HepG2 (cell line): ENCODE measurements around the gene CKLF. TPM values are rescaled to one million over a fixed set of nuclear protein-coding genes. Genes with fewer than 3 reads are reported as not detected.

Experiments used
- ATAC-seq: fragments of 200-7000 bp; cut with Tn5 transposase; 3 replicates; pipeline ENCODE4 v1.9.1; 2020; ENCODE audit warnings: mild to moderate bottlenecking, moderate library complexity
- BruUV-seq: library from RNA; stranded (reverse); fragments of 400-500 nt; replicated peaks from 2 replicates; lab custom pipeline; 2021; lab: Mats Ljungman, UMichigan
- CTCF ChIA-PET: fragments of 300-600 bp; formaldehyde crosslinking; extraction: SDS; loops from one replicate; lab custom pipeline; 2021; ENCODE audit warnings: low total read pairs, inconsistent platforms, low intra/inter-chr PET ratio; lab: Yijun Ruan, JAX
- POLR2A ChIA-PET: fragments of 350-600 bp; sonication (Branson Sonifier 250); formaldehyde crosslinking; loops from one replicate; lab custom pipeline; 2020; ENCODE audit warnings: antibody characterized with exemption, inconsistent platforms; lab: Yijun Ruan, JAX
- DNase-seq: peaks from one replicate; pipeline ENCODE4 v3.0.0-alpha.2; 2015; ENCODE audit warnings: low spot score
- FAIRE-seq: peaks from 3 replicates; lab custom pipeline; 2011; peaks lifted over from hg19 to GRCh38; lab: Jason Lieb, UNC
- H2AFZ ChIP-seq: one replicate; pipeline ENCODE4 v1.6.1; 2011; ENCODE audit warnings: low read length, inconsistent platforms
- H3K27ac ChIP-seq: fragments of 300-600 bp; 3 replicates; pipeline ENCODE4 v1.8.0; 2011; ENCODE audit warnings: mixed run types, mild to moderate bottlenecking, mixed read lengths, low read length, inconsistent platforms; ENCODE audit not compliant: insufficient read depth; ENCODE audit errors: extremely low read length
- H3K27me3 ChIP-seq, 2 experiments: fragments of 200-600 bp in 1 of 2; 2 replicates in 1 of 2; 3 replicates in 1 of 2; pipeline versions ENCODE4 v1.6.0 to v1.8.0; 2011; ENCODE audit warnings: low read length in 2 of 2, mild to moderate bottlenecking in 2 of 2, moderate library complexity in 2 of 2, inconsistent platforms in 1 of 2; ENCODE audit not compliant: insufficient read depth in 2 of 2, control insufficient read depth in 1 of 2
- H3K36me3 ChIP-seq, 2 experiments: fragments of 200-600 bp in 1 of 2; replicated peaks in 1 of 2; 2 replicates in 1 of 2; 3 replicates in 1 of 2; pipeline versions ENCODE4 v1.5.1 to v1.8.0; 2011; ENCODE audit warnings: low read length in 2 of 2, inconsistent platforms in 1 of 2; ENCODE audit not compliant: insufficient read depth in 2 of 2, control insufficient read depth in 1 of 2
- H3K4me1 ChIP-seq: 2 replicates; pipeline ENCODE4 v1.5.1; 2012; ENCODE audit warnings: low read length, inconsistent platforms; ENCODE audit not compliant: insufficient read depth
- H3K4me2 ChIP-seq: 2 replicates; pipeline ENCODE4 v1.6.0; 2011; ENCODE audit warnings: low read depth, low read length, inconsistent platforms
- H3K4me3 ChIP-seq, 3 experiments: fragments of 200-600 bp in 1 of 3; sonication (generic), shearing (Covaris generic) in 1 of 3; replicated peaks in 1 of 3; 2 replicates each; pipeline ENCODE4 v1.5.1; 2011 to 2016; ENCODE audit warnings: low read length in 3 of 3, inconsistent platforms in 2 of 3, low read depth in 2 of 3, mild to moderate bottlenecking in 2 of 3, control low read depth in 1 of 3, mixed read lengths in 1 of 3; ENCODE audit not compliant: insufficient read depth in 1 of 3
- H3K79me2 ChIP-seq: one replicate; pipeline ENCODE4 v1.6.1; 2011; ENCODE audit warnings: low read length, inconsistent platforms; ENCODE audit not compliant: insufficient read depth
- H3K9ac ChIP-seq: 2 replicates; pipeline ENCODE4 v1.6.0; 2011; ENCODE audit warnings: mild to moderate bottlenecking, low read depth, low read length, inconsistent platforms; ENCODE audit not compliant: insufficient read depth
- H3K9me3 ChIP-seq: 2 replicates; pipeline ENCODE4 v1.5.1; 2012; ENCODE audit warnings: mild to moderate bottlenecking, low read length
- H4K20me1 ChIP-seq: 2 replicates; pipeline ENCODE4 v1.6.0; 2011; ENCODE audit warnings: inconsistent platforms, mild to moderate bottlenecking, low read length, moderate library complexity; ENCODE audit not compliant: insufficient read depth
- CHCHD3 ChIP-seq: sonication (generic); formaldehyde crosslinking; IDR thresholded peaks from 2 replicates; pipeline ENCODE4 v1.8.0; 2022; ENCODE audit warnings: mild to moderate bottlenecking, missing genetic modification reagents, moderate library complexity
- CREB1 ChIP-seq, 2 experiments: fragments of 450-650 bp in 1 of 2; IDR thresholded peaks; 2 replicates each; pipeline ENCODE4 v1.6.1; 2016 to 2017; ENCODE audit warnings: control low read depth in 1 of 2, mild to moderate bottlenecking in 1 of 2, missing compliant biosample characterization in 1 of 2, missing genetic modification characterization in 1 of 2
- IKZF1 ChIP-seq: fragments of 450-650 bp; IDR thresholded peaks from 2 replicates; pipeline ENCODE4 v1.7.1; 2016
- MZF1 ChIP-seq: sonication (generic); formaldehyde crosslinking; IDR thresholded peaks from 2 replicates; pipeline ENCODE4 v1.8.1; 2023; ENCODE audit warnings: mild to moderate bottlenecking, missing genetic modification reagents, borderline replicate concordance
- SIX4 ChIP-seq: sonication (generic); formaldehyde crosslinking; IDR thresholded peaks from 2 replicates; pipeline ENCODE4 v1.4.0; 2020; ENCODE audit warnings: missing genetic modification reagents
- TRIM24 ChIP-seq: sonication (generic); formaldehyde crosslinking; IDR thresholded peaks from 2 replicates; pipeline ENCODE4 v1.8.0; 2022; ENCODE audit warnings: mild to moderate bottlenecking, missing genetic modification reagents
- ZMAT3 ChIP-seq: sonication (generic); formaldehyde crosslinking; conservative IDR thresholded peaks from 2 replicates; pipeline ENCODE4 v1.7.0; 2021; ENCODE audit warnings: missing genetic modification reagents
- WGBS: methylation state at CpG from one replicate; pipeline ENCODE4 v1.1.6; 2017; ENCODE audit warnings: low lambda C conversion rate; 5-methylcytosine and 5-hydroxymethylcytosine counted together
- in situ Hi-C: cut with HindIII; loops from 2 replicates; pipeline ENCODE4 v1.10.0; 2017; ENCODE audit warnings: low pct_unique_long_range_greater_than_20kb; ENCODE audit not compliant: extremely low pct_ligation_motif_present
- intact Hi-C: fragments of 100-400 bp; cut with micrococcal nuclease; formaldehyde crosslinking; loops from one replicate; pipeline ENCODE4 v1.10.0; 2022; ENCODE audit not compliant: unreplicated experiment
- polyA plus RNA-seq, 8 experiments: library from polyadenylated mRNA; depleted of rRNA in 3 of 8; stranded (reverse) in 7 of 8; unstranded in 1 of 8; fragments of >200 nt; fragmentation: Illumina TruSeq in 4 of 8; extraction: Trizol in 4 of 8; gene quantifications; 2 replicates each; pipeline versions ENCODE4 v1.2.1 to v1.2.3, GENCODE V29; 2011 to 2016; ENCODE audit warnings: low read depth in 4 of 8, missing spikeins in 1 of 8, mixed read lengths in 1 of 8; ENCODE audit not compliant: insufficient read depth in 1 of 8
- total RNA-seq, 5 experiments: library from RNA; depleted of rRNA; stranded (reverse); fragments of >200 nt; fragmentation: Illumina TruSeq; extraction: Trizol; gene quantifications; 2 replicates each; pipeline ENCODE4 v1.2.3, GENCODE V29; 2016; ENCODE audit warnings: low read depth in 1 of 5
- TF ChIP-seq, protein P1 (sequence below): sonication (generic); formaldehyde crosslinking; IDR thresholded peaks from 2 replicates; pipeline ENCODE4 v1.5.1; 2020; ENCODE audit warnings: mild to moderate bottlenecking, missing genetic modification reagents
- TF ChIP-seq, protein P2 (sequence below): sonication (generic); formaldehyde crosslinking; IDR thresholded peaks from 2 replicates; pipeline ENCODE4 v1.4.0; 2020; ENCODE audit warnings: low read depth, mild to moderate bottlenecking, missing genetic modification reagents

Gene CKLF
- total and polyA plus RNA-seq, 2 of the 13 experiments (the other 11 are each of a cell fraction or from before 2014, with no cell fraction given) = 120 to 167 TPM

DNA sequence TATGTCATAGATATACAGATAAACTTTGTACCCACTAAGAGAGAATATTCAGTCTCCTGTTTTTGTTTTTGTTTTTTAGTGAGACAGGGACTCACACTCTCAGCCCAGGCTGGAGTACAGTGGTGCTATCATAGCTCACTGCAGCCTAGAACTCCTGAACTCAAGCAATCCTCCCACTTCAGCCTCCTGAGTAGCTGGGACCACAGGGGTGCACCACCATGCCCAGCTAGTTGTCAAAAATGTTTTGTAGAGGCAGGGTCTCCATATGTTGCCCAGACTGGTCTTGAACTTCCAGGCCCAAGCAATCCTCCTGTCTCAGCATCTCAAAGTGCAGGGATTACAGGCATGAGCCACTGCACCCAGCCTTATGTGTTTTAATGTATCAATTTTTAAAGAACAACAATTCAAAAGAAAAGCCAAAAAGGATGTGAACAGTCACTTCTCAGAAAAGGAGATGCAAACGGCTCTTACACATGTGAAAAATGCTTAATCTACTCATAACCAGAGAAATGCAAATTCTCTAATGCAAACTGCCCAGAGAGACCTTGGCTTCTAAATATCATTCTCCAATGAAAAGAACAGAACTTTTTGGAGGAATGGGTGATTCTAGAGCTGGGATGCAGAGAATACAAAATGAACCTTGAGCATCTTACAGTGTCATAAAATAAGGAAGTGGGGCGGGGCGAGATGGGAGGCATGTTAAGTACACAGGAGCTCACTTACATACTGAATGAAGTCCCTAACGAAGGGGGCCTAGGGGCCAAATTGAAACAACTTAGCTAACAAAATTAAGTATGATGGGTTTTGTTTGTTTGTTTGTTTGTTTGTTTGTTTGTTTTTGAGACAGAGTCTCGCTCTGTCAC is 44.8 kb downstream of the CKLF start (continued):
- TF ChIP-seq, protein P1, sequence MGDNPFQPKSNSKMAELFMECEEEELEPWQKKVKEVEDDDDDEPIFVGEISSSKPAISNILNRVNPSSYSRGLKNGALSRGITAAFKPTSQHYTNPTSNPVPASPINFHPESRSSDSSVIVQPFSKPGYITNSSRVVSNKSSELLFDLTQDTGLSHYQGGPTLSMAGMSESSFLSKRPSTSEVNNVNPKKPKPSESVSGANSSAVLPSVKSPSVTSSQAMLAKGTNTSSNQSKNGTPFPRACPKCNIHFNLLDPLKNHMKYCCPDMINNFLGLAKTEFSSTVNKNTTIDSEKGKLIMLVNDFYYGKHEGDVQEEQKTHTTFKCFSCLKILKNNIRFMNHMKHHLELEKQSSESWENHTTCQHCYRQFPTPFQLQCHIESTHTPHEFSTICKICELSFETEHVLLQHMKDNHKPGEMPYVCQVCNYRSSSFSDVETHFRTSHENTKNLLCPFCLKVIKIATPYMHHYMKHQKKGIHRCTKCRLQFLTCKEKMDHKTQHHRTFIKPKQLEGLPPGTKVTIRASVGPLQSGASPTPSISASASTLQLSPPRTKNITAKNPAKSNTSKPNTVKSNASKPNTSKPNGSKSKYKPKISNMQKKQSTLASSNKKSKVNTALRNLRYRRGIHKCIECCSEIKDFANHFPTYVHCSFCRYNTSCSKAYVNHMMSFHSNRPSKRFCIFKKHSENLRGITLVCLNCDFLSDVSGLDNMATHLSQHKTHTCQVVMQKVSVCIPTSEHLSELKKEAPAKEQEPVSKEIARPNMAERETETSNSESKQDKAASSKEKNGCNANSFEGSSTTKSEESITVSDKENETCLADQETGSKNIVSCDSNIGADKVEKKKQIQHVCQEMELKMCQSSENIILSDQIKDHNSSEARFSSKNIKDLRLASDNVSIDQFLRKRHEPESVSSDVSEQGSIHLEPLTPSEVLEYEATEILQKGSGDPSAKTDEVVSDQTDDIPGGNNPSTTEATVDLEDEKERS (CRISPR knock-in tag) = no peak
- no peak for TF ChIP-seq TRIM24 (CRISPR knock-in tag)
- TF ChIP-seq IKZF1 = no peak
- no peak for TF ChIP-seq CHCHD3 (CRISPR knock-in tag)
- no peak for TF ChIP-seq SIX4 (CRISPR knock-in tag)
- no peak for TF ChIP-seq ZMAT3 (CRISPR knock-in tag)
- TF ChIP-seq, protein P2, sequence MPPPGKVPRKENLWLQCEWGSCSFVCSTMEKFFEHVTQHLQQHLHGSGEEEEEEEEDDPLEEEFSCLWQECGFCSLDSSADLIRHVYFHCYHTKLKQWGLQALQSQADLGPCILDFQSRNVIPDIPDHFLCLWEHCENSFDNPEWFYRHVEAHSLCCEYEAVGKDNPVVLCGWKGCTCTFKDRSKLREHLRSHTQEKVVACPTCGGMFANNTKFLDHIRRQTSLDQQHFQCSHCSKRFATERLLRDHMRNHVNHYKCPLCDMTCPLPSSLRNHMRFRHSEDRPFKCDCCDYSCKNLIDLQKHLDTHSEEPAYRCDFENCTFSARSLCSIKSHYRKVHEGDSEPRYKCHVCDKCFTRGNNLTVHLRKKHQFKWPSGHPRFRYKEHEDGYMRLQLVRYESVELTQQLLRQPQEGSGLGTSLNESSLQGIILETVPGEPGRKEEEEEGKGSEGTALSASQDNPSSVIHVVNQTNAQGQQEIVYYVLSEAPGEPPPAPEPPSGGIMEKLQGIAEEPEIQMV = no peak

DNA sequence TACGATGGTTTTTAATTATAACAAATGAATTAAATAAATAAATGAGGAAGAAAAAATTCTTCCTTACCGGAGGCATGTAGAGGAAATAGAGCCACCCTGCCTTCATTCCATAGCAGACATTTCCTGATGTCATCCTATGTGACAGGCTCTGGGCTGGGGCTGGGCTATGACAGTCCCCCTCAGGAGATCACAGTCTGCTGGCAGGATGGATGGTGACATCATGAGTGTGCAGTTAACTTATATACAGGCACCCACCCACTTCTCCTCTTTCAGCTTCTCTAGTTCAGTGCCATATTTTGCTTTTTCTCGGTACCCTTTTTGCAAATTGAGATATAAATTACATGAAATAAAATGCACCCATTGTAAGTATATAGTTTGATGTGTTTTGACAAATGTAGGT is 45.7 kb downstream of the CKLF start:
- Histone ChIP-seq H3K27ac (no peak overlapping the region), H3K9me3 (no peaks in the 10 kb centered on the region), H3K79me2 (no peaks in the 10 kb centered on the region), H2AFZ (no peak overlapping the region), H3K36me3 (no peaks in the 10 kb centered on the region), H3K9ac (no peak overlapping the region), H3K4me1 (peaks cover 14% of the 10 kb centered on the region), H4K20me1 (no peaks in the 10 kb centered on the region), H3K4me3 (no peak overlapping the region), H3K27me3 (peaks cover 1 to 3% of the 10 kb centered on the region in 2 experiments; a peak in 1 of 5 replicates), H3K4me2 (no peak overlapping the region)
- in situ Hi-C loops (no loop called here), intact Hi-C loops (no loop called here)
- FAIRE-seq (no peak), ATAC-seq (no peak), DNase-seq (no peak)
- POLR2A ChIA-PET = no interaction called here
- CTCF ChIA-PET = no interaction called here
- BruUV-seq = no TSS peak
- WGBS = 68% methylated on average over 3 of the region's 3 CpGs
- no peak for TF ChIP-seq MZF1 (CRISPR knock-in tag)
- peak; percentile 49 for TF ChIP-seq CREB1 (IDR thresholded peaks at IDR 0.05)
- no peak for TF ChIP-seq CREB1 (CRISPR knock-in tag; IDR thresholded peaks at IDR 0.05)
